GM12878 (cell line): Measurements from ENCODE around the gene CDC14A.

Experiments used
- CBX5 ChIP-seq: sonication (generic); IDR thresholded peaks from 2 replicates; pipeline ENCODE4 v1.6.1; 2016; ENCODE audit warnings: low read depth, moderate library complexity, mild to moderate bottlenecking, inconsistent platforms
- CHD1 ChIP-seq: IDR thresholded peaks from 2 replicates; pipeline ENCODE4 v1.6.1; 2012; ENCODE audit warnings: low read depth, low read length, improper control_type of control experiment
- CTCF ChIP-seq, 3 experiments: IDR thresholded peaks in 2 of 3; conservative IDR thresholded peaks in 1 of 3; 2 replicates each; pipeline ENCODE4 v1.5.1; 2011; ENCODE audit warnings: low read depth in 3 of 3, low read length in 3 of 3, mild to moderate bottlenecking in 3 of 3, control low read depth in 2 of 3, moderate library complexity in 2 of 3, inconsistent platforms in 1 of 3, mixed read lengths in 1 of 3; ENCODE audit not compliant: control insufficient read depth in 2 of 3, insufficient read depth in 1 of 3; ENCODE audit errors: extremely low read depth in 1 of 3
- ELK1 ChIP-seq: IDR thresholded peaks from 2 replicates; pipeline ENCODE4 v1.6.1; 2012; ENCODE audit warnings: low read depth, low read length, improper control_type of control experiment
- EZH2 ChIP-seq: IDR thresholded peaks from 2 replicates; pipeline ENCODE4 v1.6.1; 2012; ENCODE audit warnings: low read depth, mild to moderate bottlenecking, control low read depth, inconsistent platforms, low read length, borderline replicate concordance; ENCODE audit not compliant: control insufficient read depth
- FOXM1 ChIP-seq: IDR thresholded peaks from 2 replicates; pipeline ENCODE4 v1.6.1; 2012; ENCODE audit warnings: low read depth, mild to moderate bottlenecking, inconsistent platforms, low read length, moderate library complexity
- GATAD2B ChIP-seq: fragments of 450-650 bp; conservative IDR thresholded peaks from 2 replicates; pipeline ENCODE4 v1.6.1; 2017; ENCODE audit warnings: low read depth, mild to moderate bottlenecking, moderate library complexity
- HDAC2 ChIP-seq: fragments of 200-600 bp; sonication (generic); IDR thresholded peaks from 2 replicates; pipeline ENCODE4 v1.6.1; 2017
- POLR2A ChIP-seq: IDR thresholded peaks from 2 replicates; pipeline ENCODE4 v1.6.1; 2011; ENCODE audit warnings: low read depth, mild to moderate bottlenecking, low read length
- POLR2AphosphoS5 ChIP-seq: IDR thresholded peaks from 2 replicates; pipeline ENCODE4 v1.6.1; 2011; ENCODE audit warnings: mild to moderate bottlenecking, low read length, inconsistent platforms
- POU2F2 ChIP-seq: IDR thresholded peaks from 3 replicates; pipeline ENCODE4 v1.6.1; 2011; ENCODE audit warnings: low read depth, mild to moderate bottlenecking, low read length, borderline replicate concordance
- SUZ12 ChIP-seq: fragments of 200-600 bp; sonication (generic); IDR thresholded peaks from one replicate; pipeline ENCODE4 v1.6.1; 2018; ENCODE audit warnings: antibody characterized with exemption, mild to moderate bottlenecking; ENCODE audit not compliant: unreplicated experiment
- USF1 ChIP-seq: IDR thresholded peaks from 2 replicates; pipeline ENCODE4 v1.6.1; 2011; ENCODE audit warnings: borderline replicate concordance, low read depth, mild to moderate bottlenecking, moderate library complexity, mixed read lengths, low read length; ENCODE audit not compliant: insufficient read depth; ENCODE audit errors: extremely low read length

GRCh38 chr1:100494393-100495084 is 142.2 kb downstream of the CDC14A start:
- TF ChIP-seq CBX5 (no peak), GATAD2B (no peak), SUZ12 (no peak), HDAC2 (no peak), POU2F2 (no peak), EZH2 (no peak), POLR2A (no peak), CHD1 (no peak), ELK1 (no peak), POLR2AphosphoS5 (no peak), CTCF (IDR thresholded peaks at IDR 0.05 in 2 of 3, conservative IDR thresholded peaks at IDR 0.05 in 1 of 3; ENCODE audit: control insufficient read depth in 2 of 3, extremely low read depth in 1 of 3, insufficient read depth in 1 of 3, low read depth in 3 of 3, low read length in 3 of 3) (no peak), FOXM1 (no peak), USF1 (no peak)
